T47D (cell line): ENCODE data around the gene CALCOCO2.

Experiments
- DNase-seq, 2 experiments: peaks; one replicate each; pipeline versions ENCODE4 v3.0.0 to v3.0.0-alpha.2; 2011 to 2012; ENCODE audit warnings: low read depth in 1 of 2, low spot score in 1 of 2
- JUND ChIP-seq: IDR thresholded peaks from 2 replicates; pipeline ENCODE4 v1.6.1; 2012; ENCODE audit warnings: low read depth
- in situ Hi-C: cut with HindIII; loops from 2 replicates; pipeline ENCODE4 v1.10.0; 2016; ENCODE audit warnings: low sequenced_read_pairs, low pct_unique_long_range_greater_than_20kb

Gene CALCOCO2

GRCh38 chr17:48901241-48901640 is 70.4 kb downstream of the CALCOCO2 start:
- no peak for TF ChIP-seq JUND
- DNase-seq, result no peak
- in situ Hi-C loops, result no loop called here

GRCh38 chr17:48903401-48903800 is 72.6 kb downstream of the CALCOCO2 start:
- no peak for TF ChIP-seq JUND
- DNase-seq, result no peak
- in situ Hi-C loops, result no loop called here

- in situ Hi-C loops, result no loop called here
- no peak for TF ChIP-seq JUND
- DNase-seq, result no peak
These were observed 73.6 kb downstream of the CALCOCO2 start for GRCh38 chr17:48904428-48904827.

GRCh38 chr17:48905987-48906515 is 75.2 kb downstream of the CALCOCO2 start:
- in situ Hi-C loops, result no loop called here
- no peak for TF ChIP-seq JUND
- DNase-seq, result no peak

- in situ Hi-C loops, result no loop called here
- DNase-seq, result no peak
- no peak for TF ChIP-seq JUND
These were observed 76.8 kb downstream of the CALCOCO2 start for GRCh38 chr17:48907713-48908046.

GRCh38 chr17:48908047-48908843 is 77.4 kb downstream of the CALCOCO2 start, which contains the start of gene UBE2Z:
TSS of gene UBE2Z (plus strand) at chr17:48908407. CDS start at chr17:48908504, 97 bp downstream.
- in situ Hi-C loops, result no loop called here
- DNase-seq, result peak; percentile 97
- no peak for TF ChIP-seq JUND

- peak; percentile 72 to 87 for DNase-seq
- no peak for TF ChIP-seq JUND
- in situ Hi-C loops, result no loop called here
These were observed 78.1 kb downstream of the CALCOCO2 start for GRCh38 chr17:48908853-48909394.

GRCh38 chr17:48909783-48910182 is 78.9 kb downstream of the CALCOCO2 start:
- no peak for TF ChIP-seq JUND
- in situ Hi-C loops, result no loop called here
- no peak for DNase-seq

- in situ Hi-C loops, result no loop called here
- DNase-seq, result no peak
- TF ChIP-seq JUND, result no peak
These were observed 79.5 kb downstream of the CALCOCO2 start for GRCh38 chr17:48910370-48910769.

- in situ Hi-C loops, result no loop called here
- DNase-seq, result no peak
- TF ChIP-seq JUND, result no peak
These were observed 81.6 kb downstream of the CALCOCO2 start for GRCh38 chr17:48912476-48912875.
